Measurements from ENCODE around the gene C1orf94. TPM values are rescaled to one million over a fixed set of nuclear protein-coding genes. Genes with fewer than 3 reads are reported as not detected.
A peak's percentile ranks its signal among the peaks of the same experiment; 100 is the strongest.

Gene C1orf94
- total and polyA plus RNA-seq, 2 experiments from 2014 or later = not detected

DNA sequence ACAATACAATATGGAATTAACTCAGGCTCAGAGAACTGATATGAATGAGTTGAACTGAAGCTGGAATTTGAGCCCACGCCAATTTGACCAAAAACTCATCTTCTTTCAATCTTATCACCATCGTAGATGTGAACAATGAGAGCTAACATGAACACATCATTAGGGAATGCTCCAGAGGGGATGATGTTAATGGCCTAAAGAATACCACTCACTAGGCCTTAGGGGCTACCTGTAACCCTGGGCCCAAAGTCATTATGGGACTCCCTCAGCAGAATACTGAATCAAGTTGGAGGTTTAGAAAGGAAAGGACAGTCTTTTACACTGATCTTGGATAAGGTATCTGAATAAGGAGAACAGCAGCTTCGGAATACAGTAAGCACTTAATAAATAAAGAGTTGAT, 73.6 kb downstream of the C1orf94 start:
- H3K9me2 ChIP-seq (ENCODE audit: insufficient read depth) = no peaks in the 10 kb centered on the region
- no peaks in the 10 kb centered on the region for H3K79me2 ChIP-seq (ENCODE audit: insufficient read depth)
- no peak for TF ChIP-seq EZH2 (IDR thresholded peaks at IDR 0.05; ENCODE audit: insufficient read depth, poor library complexity, severe bottlenecking)
- TF ChIP-seq EZH2phosphoT487 (IDR thresholded peaks at IDR 0.05; ENCODE audit: insufficient read depth, low read depth) = no peak
- DNase-seq = no peak
- no peak overlapping the region for H3K4me2 ChIP-seq (ENCODE audit: unreplicated experiment)
- no peak overlapping the region for H3K4me3 ChIP-seq
- no peak overlapping the region for H2AFZ ChIP-seq
- no peaks in the 10 kb centered on the region for H3F3A ChIP-seq (ENCODE audit: insufficient read depth)
- H3K27ac ChIP-seq = no peak overlapping the region
- H3K9me3 ChIP-seq (ENCODE audit: low read depth) = no peaks in the 10 kb centered on the region
- no peak overlapping the region for H3K9ac ChIP-seq
- H4K20me1 ChIP-seq (ENCODE audit: insufficient read depth) = no peaks in the 10 kb centered on the region
- in situ Hi-C loops (cut with MboI) = no loop called here
- H3K4me1 ChIP-seq (ENCODE audit: insufficient read depth) = no peaks in the 10 kb centered on the region
- 24 to 27% methylated on average over 3 of the region's 3 CpGs for WGBS, 2 experiments (ENCODE audit: low coverage in 1 of 2, low lambda C conversion rate in 2 of 2, missing lambda C conversion rate in 2 of 2)
- peaks cover 45% of the 10 kb centered on the region for H3K27me3 ChIP-seq (replicated peaks; ENCODE audit: insufficient read depth)
- H3K36me3 ChIP-seq (ENCODE audit: low read depth) = no peaks in the 10 kb centered on the region

DNA sequence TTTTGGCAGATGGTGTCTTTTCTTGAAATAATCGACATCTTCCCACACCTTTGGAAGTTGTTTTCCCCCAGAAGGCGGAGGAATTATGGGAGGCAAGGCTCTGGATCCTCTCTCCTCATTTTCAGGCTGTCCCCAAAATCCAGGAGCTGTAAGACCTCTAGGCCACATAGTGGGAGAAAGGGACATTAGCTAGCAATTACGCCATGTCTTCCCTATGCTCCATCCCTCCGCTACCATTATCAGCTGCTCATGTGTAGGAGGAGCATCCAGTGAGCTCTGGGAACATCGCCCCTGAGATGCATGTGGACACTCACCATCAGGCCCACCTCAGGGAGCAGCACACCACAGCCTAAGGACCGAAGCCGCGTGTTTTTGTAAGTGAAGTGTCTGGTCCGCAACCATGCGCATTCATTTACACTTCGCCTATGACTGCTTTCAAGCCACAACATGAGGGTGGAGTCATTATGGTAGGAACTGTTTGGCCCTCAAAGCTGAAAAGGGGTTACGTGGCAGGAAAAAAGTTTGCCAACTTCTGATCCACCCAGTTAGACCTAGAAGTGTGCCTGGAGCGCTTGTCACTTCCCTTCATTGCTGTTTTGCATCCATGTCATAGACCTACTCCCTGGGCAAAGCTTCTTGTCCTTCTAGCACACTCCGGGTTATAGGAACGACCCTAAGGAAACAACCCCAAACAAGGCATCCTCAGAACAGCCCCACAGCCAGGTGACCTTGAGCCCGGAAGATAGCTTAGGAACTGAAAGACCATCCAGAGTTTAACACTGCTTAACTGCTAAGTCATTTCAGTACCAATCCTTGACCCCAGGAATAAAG, 85.5 kb downstream of the C1orf94 start:
- Histone ChIP-seq H3K79me2 (ENCODE audit: insufficient read depth) (no peaks in the 10 kb centered on the region), H3K4me1 (ENCODE audit: insufficient read depth) (peaks cover 3% of the 10 kb centered on the region), H3K4me2 (ENCODE audit: unreplicated experiment) (no peak overlapping the region), H3F3A (ENCODE audit: insufficient read depth) (peaks cover 5% of the 10 kb centered on the region), H3K9me2 (ENCODE audit: insufficient read depth) (no peaks in the 10 kb centered on the region), H3K36me3 (ENCODE audit: low read depth) (no peaks in the 10 kb centered on the region), H2AFZ (no peak overlapping the region), H3K9me3 (ENCODE audit: low read depth) (no peaks in the 10 kb centered on the region), H4K20me1 (ENCODE audit: insufficient read depth) (no peaks in the 10 kb centered on the region), H3K27me3 (replicated peaks; ENCODE audit: insufficient read depth) (peaks cover 88% of the 10 kb centered on the region), H3K27ac (no peak overlapping the region), H3K9ac (no peak overlapping the region), H3K4me3 (no peak overlapping the region)
- no peak for DNase-seq
- TF ChIP-seq EZH2 (IDR thresholded peaks at IDR 0.05; ENCODE audit: insufficient read depth, poor library complexity, severe bottlenecking) (no peak), EZH2phosphoT487 (IDR thresholded peaks at IDR 0.05; ENCODE audit: insufficient read depth, low read depth) (no peak)
- in situ Hi-C loops (cut with MboI) = no loop called here
- WGBS, 2 experiments (ENCODE audit: low coverage in 1 of 2, low lambda C conversion rate in 2 of 2, missing lambda C conversion rate in 2 of 2) = 78 to 80% methylated on average over 16 of the region's 16 CpGs

DNA sequence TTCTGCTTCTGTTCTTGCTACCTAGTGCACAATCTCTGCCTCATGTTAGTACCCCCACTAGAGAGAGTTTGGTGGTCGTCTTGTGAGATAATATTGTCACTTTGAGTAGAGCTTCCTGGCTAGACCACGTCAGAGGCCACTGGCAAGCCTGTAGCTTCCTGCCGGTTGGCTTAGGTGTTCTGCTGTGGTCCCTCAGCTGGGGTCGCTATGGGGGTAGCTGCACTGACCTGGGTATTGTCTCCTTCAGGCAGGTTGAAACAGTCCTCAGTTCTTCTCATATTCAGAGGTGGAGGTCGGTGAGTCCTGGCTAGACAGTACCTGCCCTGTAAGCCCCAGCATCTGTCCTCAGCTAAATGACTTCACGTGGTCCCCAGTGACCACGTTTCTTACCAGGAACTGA, 86.2 kb downstream of the C1orf94 start:
- Histone ChIP-seq H3K4me3 (no peak overlapping the region), H3K27me3 (replicated peaks; ENCODE audit: insufficient read depth) (peaks cover 81% of the 10 kb centered on the region), H3K27ac (no peak overlapping the region), H3K36me3 (ENCODE audit: low read depth) (no peaks in the 10 kb centered on the region), H2AFZ (no peak overlapping the region), H3K4me1 (ENCODE audit: insufficient read depth) (peaks cover 9% of the 10 kb centered on the region), H3K4me2 (ENCODE audit: unreplicated experiment) (no peak overlapping the region), H4K20me1 (ENCODE audit: insufficient read depth) (no peaks in the 10 kb centered on the region), H3K79me2 (ENCODE audit: insufficient read depth) (no peaks in the 10 kb centered on the region), H3K9ac (no peak overlapping the region), H3K9me2 (ENCODE audit: insufficient read depth) (no peaks in the 10 kb centered on the region), H3K9me3 (ENCODE audit: low read depth) (no peaks in the 10 kb centered on the region), H3F3A (ENCODE audit: insufficient read depth) (peaks cover 12% of the 10 kb centered on the region)
- TF ChIP-seq EZH2phosphoT487 (IDR thresholded peaks at IDR 0.05; ENCODE audit: insufficient read depth, low read depth) (no peak), EZH2 (IDR thresholded peaks at IDR 0.05; ENCODE audit: insufficient read depth, poor library complexity, severe bottlenecking) (no peak)
- WGBS, 2 experiments (ENCODE audit: low coverage in 1 of 2, low lambda C conversion rate in 2 of 2, missing lambda C conversion rate in 2 of 2) = 36 to 39% methylated on average over 7 of the region's 7 CpGs
- DNase-seq = no peak
- in situ Hi-C loops (cut with MboI) = no loop called here

DNA sequence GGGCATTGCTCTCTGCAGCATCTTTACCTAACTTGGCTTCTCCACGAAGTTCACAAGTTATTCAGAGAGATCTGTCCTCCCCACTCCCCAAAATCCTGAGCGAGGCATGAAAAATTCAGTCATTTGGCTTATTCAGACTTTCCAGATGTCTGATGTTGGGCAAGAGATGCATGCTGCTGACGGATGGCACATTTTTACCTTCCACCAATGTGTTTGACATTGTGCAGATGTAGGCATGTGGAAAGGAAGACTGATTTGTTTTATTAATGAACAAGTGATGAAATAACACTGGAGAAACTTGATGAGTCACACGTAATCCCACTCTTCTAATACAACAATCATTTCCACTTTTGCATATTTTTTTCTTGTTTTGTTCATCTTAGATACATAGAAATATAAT, 86.7 kb downstream of the C1orf94 start:
- Histone ChIP-seq H3K27me3 (replicated peaks; ENCODE audit: insufficient read depth) (peaks cover 76% of the 10 kb centered on the region), H3K9me3 (ENCODE audit: low read depth) (no peaks in the 10 kb centered on the region), H3K27ac (no peak overlapping the region), H3K4me3 (no peak overlapping the region), H3F3A (ENCODE audit: insufficient read depth) (peaks cover 15% of the 10 kb centered on the region), H2AFZ (no peak overlapping the region), H3K79me2 (ENCODE audit: insufficient read depth) (no peaks in the 10 kb centered on the region), H3K4me1 (ENCODE audit: insufficient read depth) (peaks cover 10% of the 10 kb centered on the region), H3K9ac (no peak overlapping the region), H3K4me2 (ENCODE audit: unreplicated experiment) (no peak overlapping the region), H3K36me3 (ENCODE audit: low read depth) (no peaks in the 10 kb centered on the region), H3K9me2 (ENCODE audit: insufficient read depth) (no peaks in the 10 kb centered on the region), H4K20me1 (ENCODE audit: insufficient read depth) (no peaks in the 10 kb centered on the region)
- WGBS, 2 experiments (ENCODE audit: low coverage in 1 of 2, low lambda C conversion rate in 2 of 2, missing lambda C conversion rate in 2 of 2) = 13 to 14% methylated on average over 4 of the region's 4 CpGs
- in situ Hi-C loops (cut with MboI) = no loop called here
- TF ChIP-seq EZH2phosphoT487 (IDR thresholded peaks at IDR 0.05; ENCODE audit: insufficient read depth, low read depth) (no peak), EZH2 (IDR thresholded peaks at IDR 0.05; ENCODE audit: insufficient read depth, poor library complexity, severe bottlenecking) (no peak)
- peak; percentile 15 for DNase-seq

All from GM23248 (cell line).